Right kidney (tissue), 1 donor: ENCODE results near the gene BIRC5.

Experiments
- DNase-seq: peaks from one replicate; pipeline ENCODE4 v3.0.0-alpha.2; 2016

The BIRC5 gene

GRCh38 chr17:78255953-78256706 lies 42.1 kb downstream of the BIRC5 start:
- DNase-seq, result no peak

- peak; percentile 17 for DNase-seq
Observed at GRCh38 chr17:78256707-78257591, 42.9 kb downstream of the BIRC5 start.

GRCh38 chr17:78257810-78258322 lies 43.8 kb downstream of the BIRC5 start:
- DNase-seq, result no peak

- DNase-seq, result no peak
Observed at GRCh38 chr17:78258323-78259191, 44.5 kb downstream of the BIRC5 start.

GRCh38 chr17:78259192-78259554 lies 45.1 kb downstream of the BIRC5 start:
- no peak for DNase-seq

- peak; percentile 70 for DNase-seq
Observed at GRCh38 chr17:78263063-78263735, 49.1 kb downstream of the BIRC5 start.

- no peak for DNase-seq
Observed at GRCh38 chr17:78263736-78264340, 49.8 kb downstream of the BIRC5 start.

- DNase-seq, result no peak
Observed at GRCh38 chr17:78264590-78264989, 50.5 kb downstream of the BIRC5 start.

GRCh38 chr17:78265121-78265520 lies 51.1 kb downstream of the BIRC5 start:
- peak; percentile 21 for DNase-seq

- DNase-seq, result peak; percentile 9
Observed at GRCh38 chr17:78266231-78266631, 52.2 kb downstream of the BIRC5 start.

- DNase-seq, result no peak
Observed at GRCh38 chr17:78266771-78267170, 52.7 kb downstream of the BIRC5 start.

GRCh38 chr17:78267253-78268073 lies 53.4 kb downstream of the BIRC5 start:
- DNase-seq, result peak; percentile 42

- DNase-seq, result no peak
Observed at GRCh38 chr17:78268191-78268874, 54.3 kb downstream of the BIRC5 start.

GRCh38 chr17:78268951-78269905 lies 55.2 kb downstream of the BIRC5 start:
- peak; percentile 69 for DNase-seq

- DNase-seq, result peak; percentile 60
Observed at GRCh38 chr17:78269955-78270381, 55.9 kb downstream of the BIRC5 start.

GRCh38 chr17:78271419-78272170 lies 57.5 kb downstream of the BIRC5 start:
- DNase-seq, result no peak

- DNase-seq, result peak; percentile 57
Observed at GRCh38 chr17:78272181-78272913, 58.3 kb downstream of the BIRC5 start.
